HG02981 (cell line): ENCODE data around the gene MAP3K5.
"Not testable (repeated sequence)": the region's sequence is repeated elsewhere in the genome, so short reads cannot be mapped to it uniquely, and the experiment has no call there.

Source experiments
- ATAC-seq: cut with Tn5 transposase; IDR thresholded peaks from one replicate; pipeline ENCODE4 v1.9.1; 2021; ENCODE audit warnings: mild to moderate bottlenecking, moderate library complexity; ENCODE audit not compliant: unreplicated experiment

Gene MAP3K5, protein sequence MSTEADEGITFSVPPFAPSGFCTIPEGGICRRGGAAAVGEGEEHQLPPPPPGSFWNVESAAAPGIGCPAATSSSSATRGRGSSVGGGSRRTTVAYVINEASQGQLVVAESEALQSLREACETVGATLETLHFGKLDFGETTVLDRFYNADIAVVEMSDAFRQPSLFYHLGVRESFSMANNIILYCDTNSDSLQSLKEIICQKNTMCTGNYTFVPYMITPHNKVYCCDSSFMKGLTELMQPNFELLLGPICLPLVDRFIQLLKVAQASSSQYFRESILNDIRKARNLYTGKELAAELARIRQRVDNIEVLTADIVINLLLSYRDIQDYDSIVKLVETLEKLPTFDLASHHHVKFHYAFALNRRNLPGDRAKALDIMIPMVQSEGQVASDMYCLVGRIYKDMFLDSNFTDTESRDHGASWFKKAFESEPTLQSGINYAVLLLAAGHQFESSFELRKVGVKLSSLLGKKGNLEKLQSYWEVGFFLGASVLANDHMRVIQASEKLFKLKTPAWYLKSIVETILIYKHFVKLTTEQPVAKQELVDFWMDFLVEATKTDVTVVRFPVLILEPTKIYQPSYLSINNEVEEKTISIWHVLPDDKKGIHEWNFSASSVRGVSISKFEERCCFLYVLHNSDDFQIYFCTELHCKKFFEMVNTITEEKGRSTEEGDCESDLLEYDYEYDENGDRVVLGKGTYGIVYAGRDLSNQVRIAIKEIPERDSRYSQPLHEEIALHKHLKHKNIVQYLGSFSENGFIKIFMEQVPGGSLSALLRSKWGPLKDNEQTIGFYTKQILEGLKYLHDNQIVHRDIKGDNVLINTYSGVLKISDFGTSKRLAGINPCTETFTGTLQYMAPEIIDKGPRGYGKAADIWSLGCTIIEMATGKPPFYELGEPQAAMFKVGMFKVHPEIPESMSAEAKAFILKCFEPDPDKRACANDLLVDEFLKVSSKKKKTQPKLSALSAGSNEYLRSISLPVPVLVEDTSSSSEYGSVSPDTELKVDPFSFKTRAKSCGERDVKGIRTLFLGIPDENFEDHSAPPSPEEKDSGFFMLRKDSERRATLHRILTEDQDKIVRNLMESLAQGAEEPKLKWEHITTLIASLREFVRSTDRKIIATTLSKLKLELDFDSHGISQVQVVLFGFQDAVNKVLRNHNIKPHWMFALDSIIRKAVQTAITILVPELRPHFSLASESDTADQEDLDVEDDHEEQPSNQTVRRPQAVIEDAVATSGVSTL (N-terminal part only)

GRCh38 chr6:136792410-136793262, at the start of gene MAP3K5:
Gene MAP3K5, minus strand, starts transcription at chr6:136792477. Its CDS starts 320 bp downstream, at chr6:136792157.
- ATAC-seq, result peak; percentile 57

- ATAC-seq, result no peak
Observed at GRCh38 chr6:136840276-136841001, 48.2 kb upstream of the MAP3K5 start.

- no peak for ATAC-seq
Observed at GRCh38 chr6:136831873-136832562, 39.7 kb upstream of the MAP3K5 start.

DNA sequence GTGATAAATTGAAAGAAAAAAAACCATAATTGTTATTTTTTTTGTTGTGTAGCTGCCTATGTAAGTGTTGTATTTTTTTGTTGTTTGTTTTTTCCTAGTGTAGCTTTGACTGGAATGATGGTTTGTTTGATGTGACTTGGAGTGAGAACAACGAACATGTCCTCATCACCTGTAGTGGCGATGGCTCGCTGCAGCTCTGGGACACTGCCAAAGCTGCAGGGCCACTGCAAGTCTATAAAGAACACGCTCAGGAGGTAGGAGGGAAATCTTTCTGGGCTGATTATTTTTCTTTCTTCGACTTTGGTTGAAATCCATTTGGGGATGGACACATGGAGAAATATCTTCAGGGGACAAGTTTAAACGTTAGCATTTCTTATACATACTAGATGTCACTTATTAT, 33.9 kb upstream of the MAP3K5 start:
- ATAC-seq, result no peak

DNA sequence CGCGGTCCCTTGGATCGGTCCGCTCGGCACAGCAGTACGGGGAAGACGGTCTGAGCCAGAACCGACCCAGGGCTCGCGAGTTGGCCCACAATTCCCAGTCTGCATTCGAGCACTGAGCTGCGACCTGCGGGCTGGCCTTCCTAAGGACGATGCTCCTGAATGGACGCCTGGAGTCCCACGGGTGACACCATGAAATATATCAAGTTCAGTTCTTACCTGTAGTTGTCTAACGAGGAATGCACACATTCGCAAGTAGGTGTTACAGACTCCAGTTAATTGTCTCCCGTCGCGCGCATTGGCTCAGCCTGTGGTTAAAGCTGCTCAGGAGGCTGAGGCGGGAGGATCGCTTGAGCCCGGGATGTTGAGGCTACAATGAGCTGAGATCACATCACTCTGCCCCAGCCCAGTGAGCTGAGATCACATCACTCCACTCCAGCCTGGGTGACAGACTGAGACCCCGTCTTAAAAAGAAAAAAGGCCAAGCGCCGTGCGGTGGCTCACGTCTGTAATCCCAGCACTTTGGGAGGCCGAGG, 30.9 kb upstream of the MAP3K5 start:
- no peak for ATAC-seq

- peak; percentile 96 for ATAC-seq
Observed at GRCh38 chr6:136822376-136823127, 30.3 kb upstream of the MAP3K5 start, which contains the start of gene PEX7. Gene PEX7, plus strand, starts transcription at chr6:136822592. Its CDS starts 74 bp downstream, at chr6:136822666.

DNA sequence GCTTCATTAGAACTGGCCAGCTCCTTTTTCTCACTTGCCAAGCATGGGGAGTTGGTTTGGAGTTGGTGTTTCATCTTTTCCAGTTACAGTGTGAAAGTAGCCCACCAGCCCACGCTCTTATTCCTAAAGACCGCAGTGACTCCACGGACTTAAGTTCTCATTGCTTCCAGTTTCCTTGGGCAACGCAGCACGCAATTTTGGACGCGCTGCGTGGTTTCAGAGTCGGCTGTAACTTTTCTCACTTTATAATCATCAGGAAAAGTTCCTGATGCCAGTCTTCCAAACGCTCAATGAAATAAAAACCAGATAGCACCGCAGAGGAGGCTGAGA, 29.7 kb upstream of the MAP3K5 start:
- no peak for ATAC-seq

DNA sequence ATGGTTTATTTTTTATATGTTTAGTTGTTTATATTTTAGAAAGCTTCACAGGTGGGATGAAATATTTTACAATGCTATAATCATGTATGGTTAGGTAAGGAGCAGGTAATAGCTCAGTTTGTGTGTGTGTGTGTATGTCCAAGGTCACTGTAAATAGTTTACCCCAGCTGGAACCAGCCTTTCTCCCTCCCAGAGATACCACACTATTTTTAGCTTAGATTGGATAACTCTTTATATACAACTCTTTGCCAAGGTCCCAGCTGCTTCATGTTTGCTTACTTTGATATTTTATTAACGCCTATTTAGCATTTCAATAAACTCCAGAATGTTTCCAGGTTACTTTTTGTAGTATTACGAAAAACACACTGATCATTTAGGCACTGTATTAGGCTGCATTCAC, 28.3 kb upstream of the MAP3K5 start:
- ATAC-seq, result no peak

- no peak for ATAC-seq
Observed at GRCh38 chr6:136816656-136817055, 24.4 kb upstream of the MAP3K5 start.

GRCh38 chr6:136815608-136816007, 23.3 kb upstream of the MAP3K5 start:
- not testable (repeated sequence) for ATAC-seq

DNA sequence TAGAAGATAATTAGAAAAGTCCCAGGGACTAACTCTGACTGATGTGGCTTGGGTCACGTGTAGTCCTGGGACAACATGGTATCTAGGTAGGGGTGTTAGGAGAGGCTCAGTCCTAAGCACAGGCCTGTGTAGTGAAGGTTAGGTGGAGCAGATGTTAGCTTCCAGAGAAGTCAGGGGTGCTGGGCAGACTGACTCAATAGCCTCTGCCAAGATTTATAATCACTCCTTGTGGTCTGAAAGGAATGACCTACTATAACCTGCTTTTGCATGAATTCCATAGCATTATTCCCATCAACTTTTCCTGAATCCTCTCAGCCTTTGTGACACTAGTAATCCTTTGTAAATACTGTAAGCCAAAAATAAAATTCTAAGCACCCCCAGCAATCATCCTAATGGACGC, 19.9 kb upstream of the MAP3K5 start:
- no peak for ATAC-seq

GRCh38 chr6:136811272-136811671, 19.0 kb upstream of the MAP3K5 start:
- ATAC-seq, result no peak

DNA sequence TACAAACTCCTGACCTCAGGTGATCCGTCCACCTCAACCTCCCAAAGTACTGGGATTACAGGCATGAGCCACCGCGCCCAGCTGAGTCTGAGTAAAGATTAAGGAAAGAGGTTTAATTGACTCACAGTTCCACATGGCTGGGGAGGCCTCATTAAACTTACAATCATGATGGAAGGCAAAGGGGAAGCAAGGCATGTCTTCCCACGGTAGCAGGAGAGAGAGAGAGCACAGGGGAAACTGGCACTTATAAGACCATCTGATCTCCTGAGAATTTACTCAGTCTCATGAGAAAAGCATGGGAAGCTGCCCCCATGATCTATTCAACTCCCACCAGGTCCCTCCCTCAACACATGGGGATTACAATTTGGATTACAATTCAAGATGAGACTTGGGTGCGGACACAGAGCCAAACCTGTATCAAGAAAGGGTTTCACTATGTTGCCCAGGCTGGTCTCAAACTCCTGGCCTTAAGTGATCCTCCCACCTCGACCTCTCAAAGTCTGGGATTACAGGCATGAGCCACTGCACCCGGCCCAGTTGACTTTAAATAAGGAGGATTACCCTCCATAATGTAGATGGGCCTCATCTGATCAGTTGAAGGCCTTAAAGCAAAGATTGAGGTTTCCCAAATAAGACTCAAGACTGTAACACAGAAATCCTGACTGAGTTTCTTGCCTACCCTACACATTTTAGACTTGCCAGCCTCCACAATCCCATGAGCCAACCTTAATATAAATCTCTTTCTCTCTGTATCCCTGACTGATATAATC, 17.0 kb upstream of the MAP3K5 start:
- no peak for ATAC-seq

DNA sequence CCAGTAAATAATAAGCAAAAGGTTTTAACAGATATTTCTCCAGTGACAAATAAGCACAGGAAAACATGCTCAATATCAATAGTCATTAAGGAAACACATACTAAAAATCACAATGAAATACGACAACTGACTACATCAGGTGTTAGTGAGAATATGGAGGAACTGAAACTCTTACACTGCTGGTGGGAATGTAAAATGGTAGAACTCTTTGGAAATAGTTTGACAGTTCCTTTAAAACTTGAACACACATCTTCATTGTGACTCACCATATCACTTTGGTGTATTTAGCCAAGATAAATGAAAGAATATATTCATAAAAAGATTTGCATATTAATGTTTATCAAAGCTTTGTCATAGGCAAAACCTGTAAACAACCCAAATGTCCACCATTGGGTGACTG, 11.3 kb upstream of the MAP3K5 start:
- no peak for ATAC-seq

GRCh38 chr6:136801581-136801980, 9.3 kb upstream of the MAP3K5 start:
- no peak for ATAC-seq

DNA sequence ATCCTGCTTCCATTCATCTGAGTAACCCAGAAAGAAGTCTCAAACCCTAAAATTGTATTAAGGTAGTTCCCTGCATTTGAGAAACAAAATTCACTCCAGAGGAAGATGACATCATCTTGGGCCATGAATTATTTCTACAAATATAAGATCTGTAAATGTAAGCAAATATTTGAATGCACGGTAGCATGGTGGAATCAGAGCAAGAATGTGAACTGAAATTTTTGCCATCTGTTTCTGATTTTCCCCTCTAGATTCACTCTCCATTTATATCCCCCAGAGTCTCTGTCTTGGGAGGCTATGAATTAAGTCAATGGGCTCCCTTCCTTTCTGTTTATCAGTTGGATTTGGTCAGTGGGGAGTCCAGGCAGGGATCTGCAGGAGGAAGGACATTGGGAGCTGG, 5.8 kb upstream of the MAP3K5 start:
- ATAC-seq, result no peak

DNA sequence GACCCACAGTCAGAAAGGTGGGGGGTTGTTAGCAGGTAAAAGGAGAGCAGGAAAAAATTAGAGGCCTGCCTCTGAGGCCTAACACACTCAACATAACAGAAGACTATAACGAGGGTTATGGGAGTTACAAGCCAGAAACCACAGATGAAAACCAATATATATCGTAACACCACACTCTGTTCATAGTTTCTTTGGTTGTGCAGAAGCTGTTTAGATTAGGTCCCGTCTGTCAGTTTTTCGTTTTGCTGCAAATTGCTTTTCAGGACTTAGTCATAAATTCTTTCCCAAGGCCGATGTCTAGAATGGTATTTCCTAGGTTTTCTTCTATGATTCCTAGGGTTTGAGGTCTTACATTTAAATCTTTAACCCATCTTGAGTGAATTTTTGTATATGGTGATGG, 3.7 kb upstream of the MAP3K5 start:
- ATAC-seq, result no peak
